ENCODE data around the gene SORL1. TPM values are rescaled to one million over a fixed set of nuclear protein-coding genes. Genes with fewer than 3 reads are reported as not detected.

Gene SORL1
- polyA plus RNA-seq, 1 donor from 2014 or later, result 6.5 TPM

DNA sequence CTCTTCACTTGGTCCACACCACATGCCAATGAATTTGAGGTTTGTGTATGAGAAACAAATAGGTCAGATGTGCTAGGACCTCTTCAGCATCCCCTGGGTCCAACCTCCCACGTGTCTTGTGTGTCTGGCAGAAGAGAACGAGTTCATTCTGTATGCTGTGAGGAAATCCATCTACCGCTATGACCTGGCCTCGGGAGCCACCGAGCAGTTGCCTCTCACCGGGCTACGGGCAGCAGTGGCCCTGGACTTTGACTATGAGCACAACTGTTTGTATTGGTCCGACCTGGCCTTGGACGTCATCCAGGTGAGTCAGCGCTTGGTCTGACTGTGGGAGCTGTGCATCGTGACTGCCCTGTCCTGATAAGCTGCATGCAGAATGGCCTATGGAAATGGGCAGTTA, 101.7 kb downstream of the SORL1 start:
- no peaks in the 10 kb centered on the region for H3K36me3 ChIP-seq (ENCODE audit: insufficient read depth, low read length)
- no peaks in the 10 kb centered on the region for H4K20me1 ChIP-seq (ENCODE audit: insufficient read depth)
- H3K9ac ChIP-seq (ENCODE audit: low read length), result no peak overlapping the region
- H3K27ac ChIP-seq (ENCODE audit: low read length), result no peak overlapping the region
- H3K27me3 ChIP-seq (ENCODE audit: insufficient read depth, low read depth, low read length), result no peaks in the 10 kb centered on the region
- H3K4me2 ChIP-seq (ENCODE audit: low read length), result no peak overlapping the region
- H3K4me3 ChIP-seq (ENCODE audit: low read length), result no peak overlapping the region
- H2AFZ ChIP-seq (ENCODE audit: low read depth, low read length), result no peak overlapping the region
- H3F3A ChIP-seq (ENCODE audit: insufficient read depth, low read length, poor library complexity, severe bottlenecking), result no peaks in the 10 kb centered on the region
- H3K9me2 ChIP-seq (ENCODE audit: insufficient read depth, low read length), result no peaks in the 10 kb centered on the region
- no peaks in the 10 kb centered on the region for H3K79me2 ChIP-seq (replicated peaks; ENCODE audit: insufficient read depth, low read length)
- no peak for TF ChIP-seq EP300 (conservative IDR thresholded peaks at IDR 0.05; ENCODE audit: poor library complexity, severe bottlenecking)
- H3K9me3 ChIP-seq (ENCODE audit: low read length), result no peaks in the 10 kb centered on the region

DNA sequence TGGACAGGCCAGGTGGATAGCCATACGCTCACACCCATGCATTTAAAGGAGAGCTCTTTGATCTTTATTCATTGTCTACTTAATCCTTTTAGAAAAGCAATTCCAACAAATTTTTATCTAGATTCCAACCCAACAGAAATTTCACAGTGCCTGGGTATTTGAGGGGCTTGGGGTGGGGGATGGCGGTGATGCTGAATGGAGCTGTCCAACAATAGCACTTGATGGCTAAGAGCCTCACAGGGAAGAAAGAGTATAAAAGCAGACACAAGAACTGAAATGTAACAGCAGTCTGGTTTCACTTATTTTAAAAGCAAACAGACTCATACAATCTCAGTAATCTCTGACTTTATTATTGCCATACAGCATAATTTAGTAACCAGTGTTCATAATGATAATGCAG, 102.4 kb downstream of the SORL1 start:
- H3K27ac ChIP-seq (ENCODE audit: low read length), result no peak overlapping the region
- no peaks in the 10 kb centered on the region for H3K9me2 ChIP-seq (ENCODE audit: insufficient read depth, low read length)
- TF ChIP-seq MXI1 (conservative IDR thresholded peaks at IDR 0.05; ENCODE audit: poor library complexity, severe bottlenecking) (no peak), POLR2AphosphoS5 (IDR thresholded peaks at IDR 0.05) (no peak), EP300 (conservative IDR thresholded peaks at IDR 0.05; ENCODE audit: poor library complexity, severe bottlenecking) (no peak), TAF1 (IDR thresholded peaks at IDR 0.05; ENCODE audit: low read depth) (no peak), SMC3 (conservative IDR thresholded peaks at IDR 0.05; ENCODE audit: poor library complexity) (no peak), RAD21 (conservative IDR thresholded peaks at IDR 0.05) (no peak), EZH2 (IDR thresholded peaks at IDR 0.05; ENCODE audit: borderline replicate concordance, insufficient read depth, low read length, poor library complexity, severe bottlenecking) (no peak)
- TF ChIP-seq, protein P1, sequence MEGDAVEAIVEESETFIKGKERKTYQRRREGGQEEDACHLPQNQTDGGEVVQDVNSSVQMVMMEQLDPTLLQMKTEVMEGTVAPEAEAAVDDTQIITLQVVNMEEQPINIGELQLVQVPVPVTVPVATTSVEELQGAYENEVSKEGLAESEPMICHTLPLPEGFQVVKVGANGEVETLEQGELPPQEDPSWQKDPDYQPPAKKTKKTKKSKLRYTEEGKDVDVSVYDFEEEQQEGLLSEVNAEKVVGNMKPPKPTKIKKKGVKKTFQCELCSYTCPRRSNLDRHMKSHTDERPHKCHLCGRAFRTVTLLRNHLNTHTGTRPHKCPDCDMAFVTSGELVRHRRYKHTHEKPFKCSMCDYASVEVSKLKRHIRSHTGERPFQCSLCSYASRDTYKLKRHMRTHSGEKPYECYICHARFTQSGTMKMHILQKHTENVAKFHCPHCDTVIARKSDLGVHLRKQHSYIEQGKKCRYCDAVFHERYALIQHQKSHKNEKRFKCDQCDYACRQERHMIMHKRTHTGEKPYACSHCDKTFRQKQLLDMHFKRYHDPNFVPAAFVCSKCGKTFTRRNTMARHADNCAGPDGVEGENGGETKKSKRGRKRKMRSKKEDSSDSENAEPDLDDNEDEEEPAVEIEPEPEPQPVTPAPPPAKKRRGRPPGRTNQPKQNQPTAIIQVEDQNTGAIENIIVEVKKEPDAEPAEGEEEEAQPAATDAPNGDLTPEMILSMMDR (IDR thresholded peaks at IDR 0.05; ENCODE audit: poor library complexity, severe bottlenecking), result no peak
- TF ChIP-seq, protein P2, sequence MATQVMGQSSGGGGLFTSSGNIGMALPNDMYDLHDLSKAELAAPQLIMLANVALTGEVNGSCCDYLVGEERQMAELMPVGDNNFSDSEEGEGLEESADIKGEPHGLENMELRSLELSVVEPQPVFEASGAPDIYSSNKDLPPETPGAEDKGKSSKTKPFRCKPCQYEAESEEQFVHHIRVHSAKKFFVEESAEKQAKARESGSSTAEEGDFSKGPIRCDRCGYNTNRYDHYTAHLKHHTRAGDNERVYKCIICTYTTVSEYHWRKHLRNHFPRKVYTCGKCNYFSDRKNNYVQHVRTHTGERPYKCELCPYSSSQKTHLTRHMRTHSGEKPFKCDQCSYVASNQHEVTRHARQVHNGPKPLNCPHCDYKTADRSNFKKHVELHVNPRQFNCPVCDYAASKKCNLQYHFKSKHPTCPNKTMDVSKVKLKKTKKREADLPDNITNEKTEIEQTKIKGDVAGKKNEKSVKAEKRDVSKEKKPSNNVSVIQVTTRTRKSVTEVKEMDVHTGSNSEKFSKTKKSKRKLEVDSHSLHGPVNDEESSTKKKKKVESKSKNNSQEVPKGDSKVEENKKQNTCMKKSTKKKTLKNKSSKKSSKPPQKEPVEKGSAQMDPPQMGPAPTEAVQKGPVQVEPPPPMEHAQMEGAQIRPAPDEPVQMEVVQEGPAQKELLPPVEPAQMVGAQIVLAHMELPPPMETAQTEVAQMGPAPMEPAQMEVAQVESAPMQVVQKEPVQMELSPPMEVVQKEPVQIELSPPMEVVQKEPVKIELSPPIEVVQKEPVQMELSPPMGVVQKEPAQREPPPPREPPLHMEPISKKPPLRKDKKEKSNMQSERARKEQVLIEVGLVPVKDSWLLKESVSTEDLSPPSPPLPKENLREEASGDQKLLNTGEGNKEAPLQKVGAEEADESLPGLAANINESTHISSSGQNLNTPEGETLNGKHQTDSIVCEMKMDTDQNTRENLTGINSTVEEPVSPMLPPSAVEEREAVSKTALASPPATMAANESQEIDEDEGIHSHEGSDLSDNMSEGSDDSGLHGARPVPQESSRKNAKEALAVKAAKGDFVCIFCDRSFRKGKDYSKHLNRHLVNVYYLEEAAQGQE (IDR thresholded peaks at IDR 0.05; ENCODE audit: borderline replicate concordance), result no peak
- H3K36me3 ChIP-seq (ENCODE audit: insufficient read depth, low read length), result no peaks in the 10 kb centered on the region
- no peak overlapping the region for H3K9ac ChIP-seq (ENCODE audit: low read length)
- no peaks in the 10 kb centered on the region for H3K27me3 ChIP-seq (ENCODE audit: insufficient read depth, low read depth, low read length)
- H3F3A ChIP-seq (ENCODE audit: insufficient read depth, low read length, poor library complexity, severe bottlenecking), result no peaks in the 10 kb centered on the region
- no peaks in the 10 kb centered on the region for H3K79me2 ChIP-seq (replicated peaks; ENCODE audit: insufficient read depth, low read length)
- H3K4me3 ChIP-seq (ENCODE audit: low read length), result no peak overlapping the region
- no peak overlapping the region for H3K4me2 ChIP-seq (ENCODE audit: low read length)
- H3K9me3 ChIP-seq (ENCODE audit: low read length), result no peaks in the 10 kb centered on the region
- no peak overlapping the region for H2AFZ ChIP-seq (ENCODE audit: low read depth, low read length)
- H4K20me1 ChIP-seq (ENCODE audit: insufficient read depth), result no peaks in the 10 kb centered on the region

DNA sequence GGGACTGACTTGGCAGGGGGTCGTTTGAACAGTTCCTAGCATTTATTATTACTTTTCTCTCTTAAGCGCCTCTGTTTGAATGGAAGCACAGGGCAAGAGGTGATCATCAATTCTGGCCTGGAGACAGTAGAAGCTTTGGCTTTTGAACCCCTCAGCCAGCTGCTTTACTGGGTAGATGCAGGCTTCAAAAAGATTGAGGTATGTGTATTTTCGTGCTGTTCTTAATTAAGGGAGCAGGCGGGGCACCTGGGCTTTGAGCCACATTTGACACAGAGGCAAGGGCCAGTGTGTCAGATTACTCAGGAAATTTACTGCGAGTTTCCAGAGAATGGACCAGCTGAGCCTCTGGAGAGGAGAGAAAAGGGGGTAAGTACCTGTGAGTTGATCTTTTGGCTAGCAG, 103.0 kb downstream of the SORL1 start:
- TF ChIP-seq POLR2AphosphoS5 (IDR thresholded peaks at IDR 0.05) (no peak), EP300 (conservative IDR thresholded peaks at IDR 0.05; ENCODE audit: poor library complexity, severe bottlenecking) (no peak), RAD21 (conservative IDR thresholded peaks at IDR 0.05) (no peak), EZH2 (IDR thresholded peaks at IDR 0.05; ENCODE audit: borderline replicate concordance, insufficient read depth, low read length, poor library complexity, severe bottlenecking) (no peak)
- H3K9me2 ChIP-seq (ENCODE audit: insufficient read depth, low read length), result no peaks in the 10 kb centered on the region
- no peak overlapping the region for H3K4me2 ChIP-seq (ENCODE audit: low read length)
- no peaks in the 10 kb centered on the region for H4K20me1 ChIP-seq (ENCODE audit: insufficient read depth)
- no peak overlapping the region for H3K27ac ChIP-seq (ENCODE audit: low read length)
- H2AFZ ChIP-seq (ENCODE audit: low read depth, low read length), result no peak overlapping the region
- H3K4me3 ChIP-seq (ENCODE audit: low read length), result no peak overlapping the region
- H3K79me2 ChIP-seq (replicated peaks; ENCODE audit: insufficient read depth, low read length), result no peaks in the 10 kb centered on the region
- H3K9me3 ChIP-seq (ENCODE audit: low read length), result no peaks in the 10 kb centered on the region
- H3K9ac ChIP-seq (ENCODE audit: low read length), result no peak overlapping the region
- H3K27me3 ChIP-seq (ENCODE audit: insufficient read depth, low read depth, low read length), result no peaks in the 10 kb centered on the region
- no peaks in the 10 kb centered on the region for H3K36me3 ChIP-seq (ENCODE audit: insufficient read depth, low read length)
- no peaks in the 10 kb centered on the region for H3F3A ChIP-seq (ENCODE audit: insufficient read depth, low read length, poor library complexity, severe bottlenecking)

All from neural cell (in vitro differentiated cells).